GM12878 (cell line): ENCODE results near the gene BEGAIN. TPM values are rescaled to one million over a fixed set of nuclear protein-coding genes. Genes with fewer than 3 reads are reported as not detected.

Experiments
- ATAC-seq: fragments of 200-7000 bp; cut with Tn5 transposase; 3 replicates; pipeline ENCODE4 v1.9.1; 2020; ENCODE audit warnings: mild to moderate bottlenecking, moderate library complexity
- BruUV-seq: library from RNA; stranded (reverse); fragments of 400-500 nt; replicated peaks from 2 replicates; lab custom pipeline; 2021; lab: Mats Ljungman, UMichigan
- CTCF ChIA-PET: fragments of 300-600 bp; sonication (Branson Sonifier 250); formaldehyde crosslinking; extraction: SDS; loops from one replicate; lab custom pipeline; 2021; ENCODE audit warnings: inconsistent platforms; lab: Yijun Ruan, JAX
- POLR2A ChIA-PET: fragments of 350-600 bp; formaldehyde crosslinking; extraction: SDS; loops from one replicate; lab custom pipeline; 2021; ENCODE audit warnings: inconsistent platforms; lab: Charles Lee
- RAD21 ChIA-PET: fragments of 300-600 bp; sonication (Branson Sonifier 250); formaldehyde crosslinking; loops from one replicate; lab custom pipeline; 2023; ENCODE audit warnings: antibody characterized with exemption; ENCODE audit not compliant: unreplicated experiment; lab: Charles Lee
- SMC1A ChIA-PET: fragments of 300-600 bp; sonication (Branson Sonifier 250); formaldehyde crosslinking; loops from one replicate; lab custom pipeline; 2023; ENCODE audit not compliant: unreplicated experiment, uncharacterized antibody; lab: Charles Lee
- DNase-seq: peaks from one replicate; pipeline ENCODE4 v3.0.0-alpha.2; 2011; ENCODE audit warnings: low read depth, low spot score
- FAIRE-seq: peaks from 3 replicates; lab custom pipeline; 2011; peaks lifted over from hg19 to GRCh38; lab: Jason Lieb, UNC
- H2AFZ ChIP-seq: 2 replicates; pipeline ENCODE4 v1.6.0; 2011; ENCODE audit warnings: low read depth, low read length, control low read depth; ENCODE audit not compliant: control insufficient read depth
- H3K27ac ChIP-seq: 2 replicates; pipeline ENCODE4 v1.5.1; 2011; ENCODE audit warnings: control low read depth; ENCODE audit not compliant: control insufficient read depth, insufficient read depth
- H3K27me3 ChIP-seq, 2 experiments: replicated peaks in 1 of 2; 2 replicates each; pipeline versions ENCODE4 v1.6.0 to v1.6.1; 2011; ENCODE audit warnings: low read length in 1 of 2; ENCODE audit not compliant: control insufficient read depth in 2 of 2, insufficient read depth in 2 of 2
- H3K36me3 ChIP-seq, 2 experiments: 2 replicates each; pipeline ENCODE4 v1.5.1; 2011; ENCODE audit warnings: low read length in 1 of 2; ENCODE audit not compliant: control insufficient read depth in 2 of 2, insufficient read depth in 2 of 2
- H3K4me1 ChIP-seq: 2 replicates; pipeline ENCODE4 v1.6.1; 2011; ENCODE audit warnings: mild to moderate bottlenecking, low read length, moderate library complexity, mixed read lengths; ENCODE audit not compliant: control insufficient read depth, insufficient read depth
- H3K4me2 ChIP-seq: 2 replicates; pipeline ENCODE4 v1.6.0; 2011; ENCODE audit warnings: control low read depth; ENCODE audit not compliant: control insufficient read depth, insufficient read depth
- H3K4me3 ChIP-seq: fragments of 200-600 bp; sonication (generic); 2 replicates; pipeline ENCODE4 v1.5.1; 2016
- H3K79me2 ChIP-seq: 2 replicates; pipeline ENCODE4 v1.6.0; 2011; ENCODE audit warnings: low read length; ENCODE audit not compliant: control insufficient read depth, insufficient read depth
- H3K9ac ChIP-seq: 2 replicates; pipeline ENCODE4 v1.8.0; 2011; ENCODE audit warnings: low read length, control low read depth, mixed read lengths; ENCODE audit not compliant: control insufficient read depth, insufficient read depth
- H3K9me3 ChIP-seq: replicated peaks from 3 replicates; pipeline ENCODE4 v1.5.1; 2011; ENCODE audit warnings: mild to moderate bottlenecking, low read length; ENCODE audit not compliant: control insufficient read depth, insufficient read depth
- H4K20me1 ChIP-seq: 2 replicates; pipeline ENCODE4 v1.6.0; 2011; ENCODE audit not compliant: control insufficient read depth, insufficient read depth
- CHD2 ChIP-seq: IDR thresholded peaks from 2 replicates; pipeline ENCODE4 v1.6.1; 2011; ENCODE audit warnings: low read depth, low read length, improper control_type of control experiment, borderline replicate concordance
- FOXM1 ChIP-seq: IDR thresholded peaks from 2 replicates; pipeline ENCODE4 v1.6.1; 2012; ENCODE audit warnings: low read depth, mild to moderate bottlenecking, inconsistent platforms, low read length, moderate library complexity
- MEF2B ChIP-seq: fragments of 450-650 bp; IDR thresholded peaks from 2 replicates; pipeline ENCODE4 v1.6.1; 2018; ENCODE audit warnings: mild to moderate bottlenecking, moderate library complexity; ENCODE audit not compliant: partially characterized antibody, poor library complexity, severe bottlenecking
- POLR2AphosphoS2 ChIP-seq: IDR thresholded peaks from 2 replicates; pipeline ENCODE4 v1.6.1; 2011; ENCODE audit warnings: low read depth, mild to moderate bottlenecking, low read length, improper control_type of control experiment, moderate library complexity
- RCOR1 ChIP-seq: conservative IDR thresholded peaks from 2 replicates; pipeline ENCODE4 v1.6.1; 2012; ENCODE audit warnings: low read depth, low read length, improper control_type of control experiment
- TAF1 ChIP-seq: IDR thresholded peaks from 2 replicates; pipeline ENCODE4 v1.6.1; 2011; ENCODE audit warnings: mild to moderate bottlenecking, low read depth, low read length, borderline replicate concordance
- ZBED1 ChIP-seq: IDR thresholded peaks from 2 replicates; pipeline ENCODE4 v1.6.1; 2016; ENCODE audit warnings: borderline replicate concordance
- WGBS: methylation state at CpG from one replicate; pipeline ENCODE4 v1.1.6; 2016; ENCODE audit warnings: low lambda C conversion rate; ENCODE audit not compliant: insufficient replicate concordance, insufficient coverage; ENCODE audit errors: missing lambda C conversion rate; 5-methylcytosine and 5-hydroxymethylcytosine counted together
- in situ Hi-C: fragments of 300-500 bp; cut with MboI; formaldehyde crosslinking; loops from 9 replicates; pipeline ENCODE4 v1.14.3; 2018; ENCODE audit warnings: mixed read lengths
- intact Hi-C: fragments of 100-400 bp; cut with micrococcal nuclease; formaldehyde crosslinking; loops from one replicate; pipeline ENCODE4 v1.14.2; 2022; ENCODE audit not compliant: unreplicated experiment
- polyA plus RNA-seq, 11 experiments: library from polyadenylated mRNA; depleted of rRNA in 4 of 11; unstranded in 6 of 11; stranded (reverse) in 5 of 11; fragments of >200 nt; fragmentation: Nextera tagmentation in 4 of 11; fragmentation: Illumina TruSeq in 1 of 11; extraction: Ambion mirVana in 4 of 11; extraction: Trizol in 1 of 11; gene quantifications; 1 replicate in 1 of 11; 2 replicates in 10 of 11; pipeline versions ENCODE4 v1.2.1 to v1.2.3, GENCODE V29; 2011 to 2016; ENCODE audit warnings: inconsistent platforms in 2 of 11, missing spikeins in 2 of 11, low read depth in 1 of 11
- total RNA-seq, 4 experiments: library from RNA; depleted of rRNA in 3 of 4; stranded (reverse); fragments of >200 nt in 3 of 4; fragmentation: Illumina TruSeq in 1 of 4; extraction: Trizol in 1 of 4; gene quantifications; 2 replicates each; pipeline versions ENCODE4 v1.2.1 to v1.2.3, GENCODE V29; 2013 to 2021
- TF ChIP-seq, protein P1 (sequence below): fragments of 450-650 bp; IDR thresholded peaks from 2 replicates; pipeline ENCODE4 v1.6.1; 2017; ENCODE audit warnings: low read depth, mild to moderate bottlenecking, moderate library complexity
- TF ChIP-seq, protein P2 (sequence below): fragments of 450-650 bp; IDR thresholded peaks from 2 replicates; pipeline ENCODE4 v1.6.1; 2016; ENCODE audit warnings: mild to moderate bottlenecking

Gene BEGAIN
- total and polyA plus RNA-seq, 10 of the 15 experiments (the other 5 are each of a cell fraction or from before 2014, with no cell fraction given): 0.01 to 0.31 (median 0.06) TPM; not detected in 5

DNA sequence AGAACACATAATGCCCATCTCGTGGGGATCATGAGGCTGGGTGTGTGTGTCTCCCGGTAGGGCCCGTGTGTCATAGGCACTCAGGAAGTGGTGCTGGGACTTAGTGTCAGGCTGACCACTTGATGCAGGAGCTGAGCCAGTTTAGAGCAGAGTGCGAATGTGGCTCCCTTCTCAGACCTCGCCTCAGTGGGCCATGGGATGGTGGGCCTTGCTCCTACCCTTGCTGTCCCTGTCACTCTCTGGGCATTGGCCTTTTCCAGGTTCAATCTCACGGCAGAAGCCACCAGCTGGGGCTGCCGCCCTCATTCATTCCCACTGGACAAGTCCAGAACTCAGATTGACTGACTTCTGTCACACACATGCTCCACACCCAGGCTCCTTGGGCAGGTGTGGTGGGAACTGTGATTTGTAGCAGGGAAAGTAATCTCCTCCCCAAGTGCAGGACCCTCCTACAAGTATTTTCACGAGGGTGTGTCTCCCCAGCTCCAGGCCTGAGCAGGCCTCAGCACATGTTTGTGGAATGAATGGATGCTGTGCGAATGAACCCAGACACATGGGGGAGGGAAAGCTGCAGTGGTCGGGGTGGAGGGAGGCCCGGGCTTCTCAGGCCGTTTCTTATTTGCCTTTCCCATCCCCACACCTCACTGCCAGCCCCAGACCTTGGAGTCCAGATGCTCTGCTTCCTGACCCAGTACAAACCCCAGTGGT, 54.9 kb downstream of the BEGAIN start:
- Histone ChIP-seq H3K36me3 (no peaks in the 10 kb centered on the region), H2AFZ (no peak overlapping the region), H3K4me1 (no peaks in the 10 kb centered on the region), H3K9ac (no peak overlapping the region), H3K4me3 (no peak overlapping the region), H3K27me3 (no peaks in the 10 kb centered on the region), H3K4me2 (no peak overlapping the region), H4K20me1 (no peaks in the 10 kb centered on the region), H3K79me2 (no peaks in the 10 kb centered on the region), H3K27ac (no peak overlapping the region), H3K9me3 (no peaks in the 10 kb centered on the region)
- 49% methylated on average over 12 of the region's 12 CpGs for WGBS
- intact Hi-C loops (no loop called here), in situ Hi-C loops (no loop called here)
- ChIA-PET POLR2A (no interaction called here), CTCF (interaction anchor here (1.0 to 1.3 kb wide), 2 partner anchors 92 to 147 kb away, joined by 3 read pairs; no protein-coding TSS in a partner anchor), RAD21 (no interaction called here), SMC1A (no interaction called here)
- ATAC-seq: no peak
- no peak for DNase-seq
- FAIRE-seq: no peak
- BruUV-seq: no TSS peak
- no peak for TF ChIP-seq TAF1
- TF ChIP-seq, protein P1, sequence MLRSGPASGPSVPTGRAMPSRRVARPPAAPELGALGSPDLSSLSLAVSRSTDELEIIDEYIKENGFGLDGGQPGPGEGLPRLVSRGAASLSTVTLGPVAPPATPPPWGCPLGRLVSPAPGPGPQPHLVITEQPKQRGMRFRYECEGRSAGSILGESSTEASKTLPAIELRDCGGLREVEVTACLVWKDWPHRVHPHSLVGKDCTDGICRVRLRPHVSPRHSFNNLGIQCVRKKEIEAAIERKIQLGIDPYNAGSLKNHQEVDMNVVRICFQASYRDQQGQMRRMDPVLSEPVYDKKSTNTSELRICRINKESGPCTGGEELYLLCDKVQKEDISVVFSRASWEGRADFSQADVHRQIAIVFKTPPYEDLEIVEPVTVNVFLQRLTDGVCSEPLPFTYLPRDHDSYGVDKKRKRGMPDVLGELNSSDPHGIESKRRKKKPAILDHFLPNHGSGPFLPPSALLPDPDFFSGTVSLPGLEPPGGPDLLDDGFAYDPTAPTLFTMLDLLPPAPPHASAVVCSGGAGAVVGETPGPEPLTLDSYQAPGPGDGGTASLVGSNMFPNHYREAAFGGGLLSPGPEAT: no peak
- no peak for TF ChIP-seq POLR2AphosphoS2
- no peak for TF ChIP-seq CHD2
- TF ChIP-seq RCOR1: no peak
- TF ChIP-seq, protein P2, sequence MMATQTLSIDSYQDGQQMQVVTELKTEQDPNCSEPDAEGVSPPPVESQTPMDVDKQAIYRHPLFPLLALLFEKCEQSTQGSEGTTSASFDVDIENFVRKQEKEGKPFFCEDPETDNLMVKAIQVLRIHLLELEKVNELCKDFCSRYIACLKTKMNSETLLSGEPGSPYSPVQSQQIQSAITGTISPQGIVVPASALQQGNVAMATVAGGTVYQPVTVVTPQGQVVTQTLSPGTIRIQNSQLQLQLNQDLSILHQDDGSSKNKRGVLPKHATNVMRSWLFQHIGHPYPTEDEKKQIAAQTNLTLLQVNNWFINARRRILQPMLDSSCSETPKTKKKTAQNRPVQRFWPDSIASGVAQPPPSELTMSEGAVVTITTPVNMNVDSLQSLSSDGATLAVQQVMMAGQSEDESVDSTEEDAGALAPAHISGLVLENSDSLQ: no peak
- no peak for TF ChIP-seq MEF2B
- no peak for TF ChIP-seq FOXM1
- no peak for TF ChIP-seq ZBED1
